ENCODE results near the gene NNMT. TPM values are rescaled to one million over a fixed set of nuclear protein-coding genes. Genes with fewer than 3 reads are reported as not detected.

NNMT gene
- total RNA-seq, 6 donors from 2014 or later, result 93.4 to 383 (median 208) TPM

DNA sequence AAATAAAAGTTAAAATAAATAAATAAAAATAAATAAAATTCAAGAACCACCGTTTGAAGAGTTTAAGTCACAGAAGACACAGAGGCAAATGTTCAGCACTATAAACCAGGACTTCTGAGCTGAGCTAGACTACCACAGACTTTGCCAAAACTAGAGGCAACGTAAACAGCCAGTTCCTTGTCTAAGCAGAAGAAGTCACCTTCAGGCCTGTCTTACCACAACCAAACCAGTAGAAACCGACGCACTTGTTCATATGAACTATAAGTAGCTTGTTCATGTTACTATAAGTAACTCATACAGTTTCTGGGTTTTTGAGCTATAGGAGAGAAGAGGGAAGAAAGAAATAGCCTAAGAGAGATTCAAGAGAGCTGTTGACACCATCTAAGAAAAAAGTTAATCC is 48.3 kb downstream of the NNMT start:
- Histone ChIP-seq H3K27me3 (no peaks in the 10 kb centered on the region), H3K9me3 (no peaks in the 10 kb centered on the region), H3K4me1 (peaks cover 7 to 19% (median 14%) of the 10 kb centered on the region in 4 donors), H3K4me3 (no peak overlapping the region), H3K27ac (no peak overlapping the region), H3K36me3 (no peaks in the 10 kb centered on the region)
- DNase-seq (no peak), ATAC-seq (ENCODE audit: low FRiP score in 2 of 2) (no peak)
- WGBS, 2 donors, result 55 to 75% methylated on average over 4 of the region's 4 CpGs
- TF ChIP-seq, protein P1, sequence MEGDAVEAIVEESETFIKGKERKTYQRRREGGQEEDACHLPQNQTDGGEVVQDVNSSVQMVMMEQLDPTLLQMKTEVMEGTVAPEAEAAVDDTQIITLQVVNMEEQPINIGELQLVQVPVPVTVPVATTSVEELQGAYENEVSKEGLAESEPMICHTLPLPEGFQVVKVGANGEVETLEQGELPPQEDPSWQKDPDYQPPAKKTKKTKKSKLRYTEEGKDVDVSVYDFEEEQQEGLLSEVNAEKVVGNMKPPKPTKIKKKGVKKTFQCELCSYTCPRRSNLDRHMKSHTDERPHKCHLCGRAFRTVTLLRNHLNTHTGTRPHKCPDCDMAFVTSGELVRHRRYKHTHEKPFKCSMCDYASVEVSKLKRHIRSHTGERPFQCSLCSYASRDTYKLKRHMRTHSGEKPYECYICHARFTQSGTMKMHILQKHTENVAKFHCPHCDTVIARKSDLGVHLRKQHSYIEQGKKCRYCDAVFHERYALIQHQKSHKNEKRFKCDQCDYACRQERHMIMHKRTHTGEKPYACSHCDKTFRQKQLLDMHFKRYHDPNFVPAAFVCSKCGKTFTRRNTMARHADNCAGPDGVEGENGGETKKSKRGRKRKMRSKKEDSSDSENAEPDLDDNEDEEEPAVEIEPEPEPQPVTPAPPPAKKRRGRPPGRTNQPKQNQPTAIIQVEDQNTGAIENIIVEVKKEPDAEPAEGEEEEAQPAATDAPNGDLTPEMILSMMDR (IDR thresholded peaks at IDR 0.05), result no peak
- no peak for TF ChIP-seq EP300 (IDR thresholded peaks at IDR 0.05)
- TF ChIP-seq POLR2A (IDR thresholded peaks at IDR 0.05), result no peak
- TF ChIP-seq POLR2AphosphoS5 (IDR thresholded peaks at IDR 0.05), result no peak

DNA sequence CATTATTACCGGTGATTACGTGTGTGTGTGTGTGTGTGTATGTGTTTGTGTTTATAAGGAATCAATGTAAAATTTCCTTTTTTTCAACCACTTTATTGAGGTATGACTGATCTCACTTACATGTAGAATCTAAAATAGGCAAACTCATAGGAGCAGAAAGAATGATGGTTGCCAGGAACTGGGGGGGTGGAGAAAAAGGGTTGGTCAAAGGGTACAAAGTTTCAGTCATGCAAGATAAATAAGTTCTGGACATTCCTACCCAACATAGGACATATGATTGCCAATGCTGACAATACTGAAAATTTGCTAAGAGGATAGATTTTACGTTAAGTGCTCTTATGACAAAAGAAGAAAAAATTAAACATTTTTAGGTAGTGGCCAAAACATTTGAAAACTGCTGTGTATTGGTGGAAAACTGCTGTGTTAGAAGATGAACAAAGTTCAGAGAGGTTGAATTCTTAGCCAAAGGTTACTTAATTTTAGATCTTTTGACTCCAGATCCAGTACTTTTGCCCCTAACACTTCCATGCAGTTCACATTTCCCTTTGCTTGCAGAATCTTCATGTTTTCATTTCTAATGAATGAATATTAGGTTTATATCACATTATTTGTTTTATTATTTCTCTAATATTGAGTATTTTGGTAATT is 49.5 kb downstream of the NNMT start:
- Histone ChIP-seq H3K36me3 (no peaks in the 10 kb centered on the region), H3K4me1 (peaks cover 4 to 11% (median 9%) of the 10 kb centered on the region in 4 donors), H3K4me3 (no peak overlapping the region), H3K27ac (no peak overlapping the region), H3K27me3 (no peaks in the 10 kb centered on the region), H3K9me3 (no peaks in the 10 kb centered on the region)
- DNase-seq, result no peak
- TF ChIP-seq, protein P1 (IDR thresholded peaks at IDR 0.05), result no peak
- no peak for TF ChIP-seq POLR2AphosphoS5 (IDR thresholded peaks at IDR 0.05)
- no peak for TF ChIP-seq EP300 (IDR thresholded peaks at IDR 0.05)
- no peak for TF ChIP-seq POLR2A (IDR thresholded peaks at IDR 0.05)
- ATAC-seq (ENCODE audit: low FRiP score in 2 of 2), result no peak
- 81 to 93% methylated on average over 3 of the region's 3 CpGs for WGBS, 2 donors

DNA sequence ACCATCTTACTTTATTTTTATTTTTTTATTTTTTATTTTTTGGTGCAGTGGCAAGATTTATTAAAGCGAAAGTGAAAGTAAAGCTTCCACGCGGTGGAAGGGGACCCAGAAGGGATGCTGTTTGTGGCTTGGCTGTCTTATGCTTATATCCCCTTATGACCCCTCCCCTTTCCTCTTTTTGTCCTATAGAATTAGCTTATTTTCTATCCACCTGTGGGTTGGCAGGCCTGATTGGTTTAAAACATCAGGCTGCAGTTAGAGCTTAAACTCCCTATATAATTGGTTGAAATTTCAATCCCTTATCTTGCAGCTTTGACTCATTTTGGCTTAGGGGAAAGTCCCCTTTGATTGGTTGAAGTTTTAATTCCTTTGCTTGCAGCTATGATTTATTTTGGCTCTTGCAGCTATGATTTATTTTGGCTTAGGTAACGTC is 50.5 kb downstream of the NNMT start:
- TF ChIP-seq POLR2AphosphoS5 (IDR thresholded peaks at IDR 0.05) (no peak), POLR2A (IDR thresholded peaks at IDR 0.05) (no peak), EP300 (IDR thresholded peaks at IDR 0.05) (no peak)
- TF ChIP-seq, protein P1 (IDR thresholded peaks at IDR 0.05), result no peak

DNA sequence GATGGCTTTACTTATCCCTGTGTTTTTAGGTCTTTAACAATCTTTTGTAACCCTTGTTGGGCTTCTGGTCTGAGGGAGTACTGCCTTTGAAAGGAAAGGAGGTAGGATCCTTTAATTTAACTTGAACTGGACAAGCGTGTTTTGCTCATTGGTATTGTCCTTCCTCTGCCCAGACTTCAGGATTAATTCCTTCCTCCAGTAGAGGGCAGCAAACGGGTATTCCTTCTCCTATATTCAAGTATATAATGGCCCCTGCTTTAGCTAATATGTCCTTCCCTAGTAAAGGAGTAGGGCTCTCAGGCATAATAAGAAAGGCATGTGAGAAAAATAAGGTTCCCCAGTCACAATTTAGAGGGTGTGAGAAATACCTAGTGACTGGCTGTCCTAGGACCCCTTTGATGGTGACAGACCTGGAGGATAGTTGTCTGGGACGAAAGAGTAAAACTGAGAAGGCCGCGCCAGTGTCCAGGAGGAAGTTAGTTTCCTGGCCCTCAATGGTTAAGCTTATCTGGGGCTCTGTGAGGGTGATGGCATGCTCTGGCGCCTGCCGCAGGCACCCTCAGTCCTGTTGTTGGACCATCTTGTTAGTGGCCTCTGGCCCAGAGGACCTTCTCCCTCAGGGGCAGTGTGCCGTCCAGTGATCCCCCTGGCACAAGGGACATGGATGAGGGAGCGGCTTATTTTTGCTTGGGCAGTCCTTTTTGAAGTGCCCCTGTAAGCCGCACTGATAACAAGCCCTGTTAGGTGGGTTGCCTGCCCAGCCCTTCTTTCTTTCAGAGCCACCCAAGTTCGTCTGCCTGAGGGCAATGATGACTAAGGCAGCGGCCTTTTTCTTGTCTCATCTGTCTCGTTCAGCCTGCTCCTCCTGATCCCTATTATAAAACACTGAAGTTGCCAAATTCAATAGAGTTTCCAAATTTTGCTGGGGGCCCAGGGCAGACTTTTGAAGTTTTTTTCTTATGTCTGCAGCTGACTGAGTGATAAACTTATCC is 52.3 kb downstream of the NNMT start:
- Histone ChIP-seq H3K36me3 (no peaks in the 10 kb centered on the region), H3K4me1 (peaks cover 0 to 9% (median 4%) of the 10 kb centered on the region in 4 donors), H3K9me3 (no peaks in the 10 kb centered on the region), H3K4me3 (no peak overlapping the region), H3K27me3 (no peaks in the 10 kb centered on the region), H3K27ac (no peak overlapping the region)
- ATAC-seq (ENCODE audit: low FRiP score in 2 of 2) (peak; percentile 49 to 75), DNase-seq (peak in 1 of 2 donors; percentile 10)
- TF ChIP-seq, protein P1 (IDR thresholded peaks at IDR 0.05), result peak; percentile 27 to 61 (median 50)
- TF ChIP-seq EP300 (IDR thresholded peaks at IDR 0.05), result no peak
- WGBS, 2 donors, result 77 to 78% methylated on average over 10 to 12 of the region's 13 CpGs

More for the DNA sequence above, 50.5 kb downstream of the NNMT start:
- DNase-seq (no peak), ATAC-seq (ENCODE audit: low FRiP score in 2 of 2) (no peak)
- peak overlapping the region in 3 of 4 donors; percentile 19 to 37 (median 28) for H3K4me3 ChIP-seq
- H3K27ac ChIP-seq, result no peak overlapping the region
- H3K9me3 ChIP-seq, result no peaks in the 10 kb centered on the region
- WGBS, 2 donors, result 44% methylated on average over 4 of the region's 4 CpGs
- no peaks in the 10 kb centered on the region for H3K27me3 ChIP-seq
- H3K36me3 ChIP-seq, result no peaks in the 10 kb centered on the region
- peaks cover 0 to 9% (median 4%) of the 10 kb centered on the region in 4 donors for H3K4me1 ChIP-seq
